Astrocyte (in vitro differentiated cells and primary cell): ENCODE measurements around the gene CPEB4. TPM values are rescaled to one million over a fixed set of nuclear protein-coding genes. Genes with fewer than 3 reads are reported as not detected.

Source experiments
- DNase-seq: peaks from one replicate; pipeline ENCODE4 v3.0.0-alpha.2; 2010; ENCODE audit warnings: low read depth
- FAIRE-seq: peaks from 2 replicates; lab custom pipeline; 2011; peaks lifted over from hg19 to GRCh38; lab: Jason Lieb, UNC
- H2AFZ ChIP-seq: 2 replicates; pipeline ENCODE4 v1.6.0; 2012; ENCODE audit warnings: low read depth, low read length, inconsistent platforms
- H3K27ac ChIP-seq: 2 replicates; pipeline ENCODE4 v1.5.1; 2011; ENCODE audit warnings: low read depth, low read length, inconsistent platforms
- H3K27me3 ChIP-seq: 2 replicates; pipeline ENCODE4 v1.6.0; 2011; ENCODE audit warnings: low read length, inconsistent platforms; ENCODE audit not compliant: insufficient read depth
- H3K36me3 ChIP-seq: 2 replicates; pipeline ENCODE4 v1.5.1; 2011; ENCODE audit warnings: low read length, inconsistent platforms; ENCODE audit not compliant: insufficient read depth
- H3K4me1 ChIP-seq: 2 replicates; pipeline ENCODE4 v1.5.1; 2011; ENCODE audit warnings: low read length, inconsistent platforms; ENCODE audit not compliant: insufficient read depth
- H3K4me2 ChIP-seq: 2 replicates; pipeline ENCODE4 v1.6.0; 2012; ENCODE audit warnings: low read length, inconsistent platforms
- H3K4me3 ChIP-seq: 2 replicates; pipeline ENCODE4 v1.5.1; 2011; ENCODE audit warnings: low read depth, mild to moderate bottlenecking, low read length, inconsistent platforms; ENCODE audit not compliant: insufficient read depth
- H3K79me2 ChIP-seq: 2 replicates; pipeline ENCODE4 v1.6.0; 2012; ENCODE audit warnings: mild to moderate bottlenecking, low read length, inconsistent platforms; ENCODE audit not compliant: insufficient read depth
- H3K9ac ChIP-seq: 2 replicates; pipeline ENCODE4 v1.6.0; 2012; ENCODE audit warnings: mild to moderate bottlenecking, low read length, inconsistent platforms
- H3K9me3 ChIP-seq: 2 replicates; pipeline ENCODE4 v1.5.1; 2012; ENCODE audit warnings: low read depth, mild to moderate bottlenecking, low read length, inconsistent platforms; ENCODE audit not compliant: insufficient read depth
- H4K20me1 ChIP-seq: 2 replicates; pipeline ENCODE4 v1.6.0; 2012; ENCODE audit warnings: low read length, inconsistent platforms; ENCODE audit not compliant: insufficient read depth
- H3K27ac Mint-ChIP-seq: one replicate; pipeline ENCODE4 v1.8.0; 2021; ENCODE audit warnings: mild to moderate bottlenecking, mixed read lengths; ENCODE audit not compliant: unreplicated experiment
- H3K27me3 Mint-ChIP-seq: one replicate; pipeline ENCODE4 v1.8.0; 2021; ENCODE audit warnings: low read depth, mixed read lengths; ENCODE audit not compliant: unreplicated experiment
- H3K36me3 Mint-ChIP-seq: one replicate; pipeline ENCODE4 v1.8.0; 2021; ENCODE audit warnings: low read depth, mixed read lengths; ENCODE audit not compliant: unreplicated experiment
- H3K4me1 Mint-ChIP-seq: one replicate; pipeline ENCODE4 v1.8.0; 2021; ENCODE audit warnings: low read depth, mixed read lengths; ENCODE audit not compliant: unreplicated experiment
- H3K4me3 Mint-ChIP-seq: one replicate; pipeline ENCODE4 v1.8.0; 2021; ENCODE audit warnings: mild to moderate bottlenecking, moderate library complexity, mixed read lengths; ENCODE audit not compliant: unreplicated experiment
- H3K9me3 Mint-ChIP-seq: one replicate; pipeline ENCODE4 v1.8.0; 2021; ENCODE audit warnings: mild to moderate bottlenecking, mixed read lengths; ENCODE audit not compliant: unreplicated experiment
- EZH2 ChIP-seq: IDR thresholded peaks from 2 replicates; pipeline ENCODE4 v1.6.1; 2012; ENCODE audit warnings: mild to moderate bottlenecking, low read length, inconsistent platforms; ENCODE audit not compliant: insufficient read depth
- total RNA-seq: library from RNA; stranded (reverse); gene quantifications from 2 replicates; pipeline ENCODE4 v1.2.1, GENCODE V29; 2021
- TF ChIP-seq, protein P1 (sequence below): IDR thresholded peaks from 2 replicates; pipeline ENCODE4 v1.5.1; 2011; ENCODE audit warnings: low read depth, mild to moderate bottlenecking, inconsistent platforms, low read length, moderate library complexity; ENCODE audit not compliant: insufficient read depth

Gene CPEB4
- total RNA-seq, 1 donor from 2014 or later = 37.2 TPM

DNA sequence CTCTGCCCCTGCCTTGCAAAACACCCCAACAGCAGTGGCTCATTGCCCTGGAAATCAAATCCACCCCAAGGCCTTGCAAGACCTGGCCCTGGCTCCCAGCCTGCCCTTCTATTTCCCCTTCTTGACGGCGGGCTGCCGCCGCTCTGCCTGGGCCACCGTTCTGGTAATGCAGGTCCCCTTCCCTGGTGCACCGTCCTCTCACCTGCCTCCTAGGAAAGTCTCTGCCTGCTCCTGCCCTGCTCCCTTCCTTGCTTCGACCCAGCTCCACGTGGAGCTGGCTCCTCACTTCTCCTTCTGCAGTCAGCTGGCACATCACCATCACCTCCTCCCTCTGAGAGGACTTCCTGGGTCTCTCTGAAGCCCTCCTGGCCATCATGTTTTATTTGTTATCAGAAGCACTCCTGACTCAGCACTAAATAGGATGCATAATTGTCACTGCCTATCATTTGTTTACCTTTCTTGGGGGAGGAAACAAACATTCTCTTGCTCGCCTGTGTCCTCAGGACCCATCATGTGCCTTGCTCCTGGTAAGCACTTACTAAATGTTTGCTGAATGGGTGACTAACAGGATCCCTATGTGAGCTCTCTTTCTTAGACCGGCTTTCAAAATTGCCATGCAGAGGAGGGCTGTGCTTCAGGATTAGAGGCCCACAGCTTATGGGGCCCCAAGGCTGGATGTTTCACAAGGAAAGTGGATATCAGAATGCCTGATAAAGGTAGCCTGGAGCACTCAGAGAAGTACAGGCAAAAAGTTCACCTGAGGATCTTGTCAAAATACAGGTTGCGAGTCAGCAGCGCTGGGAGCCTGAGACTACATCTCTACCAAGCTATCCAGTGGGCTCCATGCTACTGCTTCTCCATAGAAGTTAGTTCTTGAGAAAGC lies 81.3 kb downstream of the CPEB4 start:
- FAIRE-seq (no peak), DNase-seq (peak; percentile 58)
- Histone ChIP-seq H3K27ac (peak overlapping the region; percentile 32), H3K4me1 (peaks cover 21% of the 10 kb centered on the region), H3K4me2 (peak overlapping the region; percentile 7), H2AFZ (no peak overlapping the region), H3K79me2 (no peaks in the 10 kb centered on the region), H3K27me3 (no peaks in the 10 kb centered on the region), H3K36me3 (no peaks in the 10 kb centered on the region), H4K20me1 (no peaks in the 10 kb centered on the region), H3K4me3 (no peak overlapping the region), H3K9ac (peak overlapping the region; percentile 13), H3K9me3 (no peaks in the 10 kb centered on the region)
- no peak for TF ChIP-seq EZH2
- TF ChIP-seq, protein P1, sequence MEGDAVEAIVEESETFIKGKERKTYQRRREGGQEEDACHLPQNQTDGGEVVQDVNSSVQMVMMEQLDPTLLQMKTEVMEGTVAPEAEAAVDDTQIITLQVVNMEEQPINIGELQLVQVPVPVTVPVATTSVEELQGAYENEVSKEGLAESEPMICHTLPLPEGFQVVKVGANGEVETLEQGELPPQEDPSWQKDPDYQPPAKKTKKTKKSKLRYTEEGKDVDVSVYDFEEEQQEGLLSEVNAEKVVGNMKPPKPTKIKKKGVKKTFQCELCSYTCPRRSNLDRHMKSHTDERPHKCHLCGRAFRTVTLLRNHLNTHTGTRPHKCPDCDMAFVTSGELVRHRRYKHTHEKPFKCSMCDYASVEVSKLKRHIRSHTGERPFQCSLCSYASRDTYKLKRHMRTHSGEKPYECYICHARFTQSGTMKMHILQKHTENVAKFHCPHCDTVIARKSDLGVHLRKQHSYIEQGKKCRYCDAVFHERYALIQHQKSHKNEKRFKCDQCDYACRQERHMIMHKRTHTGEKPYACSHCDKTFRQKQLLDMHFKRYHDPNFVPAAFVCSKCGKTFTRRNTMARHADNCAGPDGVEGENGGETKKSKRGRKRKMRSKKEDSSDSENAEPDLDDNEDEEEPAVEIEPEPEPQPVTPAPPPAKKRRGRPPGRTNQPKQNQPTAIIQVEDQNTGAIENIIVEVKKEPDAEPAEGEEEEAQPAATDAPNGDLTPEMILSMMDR = no peak
- Mint-ChIP-seq H3K9me3 (no peaks in the 10 kb centered on the region), H3K27ac (peak overlapping the region; percentile 73), H3K36me3 (peaks cover 2% of the 10 kb centered on the region), H3K27me3 (peaks cover 6% of the 10 kb centered on the region), H3K4me1 (peaks cover 36% of the 10 kb centered on the region), H3K4me3 (no peak overlapping the region)

DNA sequence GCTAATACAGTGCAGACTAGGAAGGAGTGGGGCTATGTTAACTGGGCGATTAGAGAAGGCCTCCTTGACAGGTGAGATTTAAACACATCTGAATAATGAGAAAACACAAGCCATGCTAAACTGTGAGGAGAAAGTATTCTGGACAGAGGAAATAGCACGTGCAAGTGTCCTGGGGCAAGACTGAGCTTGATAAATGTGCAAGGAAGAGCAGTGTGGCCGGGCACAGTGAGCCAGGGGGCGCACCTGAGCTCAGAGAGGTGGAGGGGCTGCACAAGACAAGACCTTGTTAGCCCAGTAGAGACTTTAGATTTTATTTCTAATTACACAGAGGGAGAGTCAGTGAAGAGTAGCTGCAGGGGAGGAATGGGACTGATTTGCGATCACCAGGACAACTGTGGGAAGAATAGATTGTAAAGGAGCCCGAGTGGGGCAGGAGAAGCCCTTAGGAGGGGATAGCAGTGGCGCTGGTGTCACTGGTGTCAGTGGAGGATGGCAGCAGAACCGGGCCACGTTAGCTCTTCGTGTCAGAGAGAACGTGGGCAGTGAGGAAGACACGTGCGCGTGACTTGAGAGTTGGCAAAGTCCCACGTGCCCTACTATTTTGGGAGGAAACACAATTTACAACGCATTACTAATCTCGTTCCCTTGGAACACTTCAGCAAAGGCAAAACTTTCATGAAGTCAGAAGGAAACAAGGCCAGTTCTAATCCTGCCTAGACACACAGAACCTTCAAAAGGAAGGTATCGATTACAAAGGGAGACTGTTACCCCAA lies 82.9 kb downstream of the CPEB4 start:
- no peaks in the 10 kb centered on the region for H3K36me3 Mint-ChIP-seq
- H3K9me3 Mint-ChIP-seq = no peaks in the 10 kb centered on the region
- no peaks in the 10 kb centered on the region for H3K9me3 ChIP-seq
- H3K27ac Mint-ChIP-seq = peak overlapping the region; percentile 36
- FAIRE-seq = no peak
- H3K4me3 ChIP-seq = no peak overlapping the region
- no peak overlapping the region for H3K9ac ChIP-seq
- no peaks in the 10 kb centered on the region for H3K79me2 ChIP-seq
- TF ChIP-seq, protein P1 = no peak
- no peak for TF ChIP-seq EZH2
- H3K27me3 ChIP-seq = no peaks in the 10 kb centered on the region
- H3K36me3 ChIP-seq = no peaks in the 10 kb centered on the region
- no peak overlapping the region for H3K27ac ChIP-seq
- no peak overlapping the region for H3K4me3 Mint-ChIP-seq
- H3K27me3 Mint-ChIP-seq = peaks cover 6% of the 10 kb centered on the region
- no peak for DNase-seq
- H3K4me2 ChIP-seq = no peak overlapping the region
- H2AFZ ChIP-seq = no peak overlapping the region
- H3K4me1 ChIP-seq = peaks cover 21% of the 10 kb centered on the region
- H4K20me1 ChIP-seq = no peaks in the 10 kb centered on the region
- peaks cover 36% of the 10 kb centered on the region for H3K4me1 Mint-ChIP-seq
